Measurements from ENCODE around the gene NANOS3.

NANOS3 gene

DNA sequence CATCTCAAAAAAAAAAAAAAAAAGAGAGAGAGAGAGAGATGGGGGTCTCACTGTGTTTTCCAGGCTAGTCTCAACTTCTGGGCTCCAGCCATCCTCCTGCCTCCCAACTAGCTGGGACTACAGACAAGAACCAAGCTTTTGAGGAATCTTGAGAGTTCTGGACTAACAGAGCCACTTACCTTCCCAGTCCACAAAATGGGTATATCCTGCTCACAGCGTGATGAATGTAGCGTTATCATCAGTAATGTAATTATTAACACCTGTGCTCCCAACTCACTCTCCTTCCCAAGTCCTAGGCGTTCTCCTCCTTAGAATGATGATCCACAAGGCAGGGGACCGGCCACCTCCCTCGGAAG is 4.6 kb upstream of the NANOS3 start:
- Histone ChIP-seq H3K9me3 (ENCODE audit: control insufficient read depth in 1 of 2, low read length in 2 of 2) (no peaks in the 10 kb centered on the region), H3K4me1 (ENCODE audit: control insufficient read depth in 1 of 2, insufficient read depth in 2 of 2, low read length in 2 of 2) (peaks cover 0 to 10% of the 10 kb centered on the region in 2 donors), H3K36me3 (ENCODE audit: control insufficient read depth in 1 of 2, insufficient read depth in 2 of 2, low read length in 2 of 2) (no peaks in the 10 kb centered on the region), H3K27me3 (ENCODE audit: low read depth, low read length) (no peaks in the 10 kb centered on the region), H3K4me3 (ENCODE audit: low read depth in 1 of 2, low read length in 2 of 2) (peak overlapping the region in 1 of 2 donors; percentile 49), H3K27ac (ENCODE audit: low read length) (no peak overlapping the region)

DNA sequence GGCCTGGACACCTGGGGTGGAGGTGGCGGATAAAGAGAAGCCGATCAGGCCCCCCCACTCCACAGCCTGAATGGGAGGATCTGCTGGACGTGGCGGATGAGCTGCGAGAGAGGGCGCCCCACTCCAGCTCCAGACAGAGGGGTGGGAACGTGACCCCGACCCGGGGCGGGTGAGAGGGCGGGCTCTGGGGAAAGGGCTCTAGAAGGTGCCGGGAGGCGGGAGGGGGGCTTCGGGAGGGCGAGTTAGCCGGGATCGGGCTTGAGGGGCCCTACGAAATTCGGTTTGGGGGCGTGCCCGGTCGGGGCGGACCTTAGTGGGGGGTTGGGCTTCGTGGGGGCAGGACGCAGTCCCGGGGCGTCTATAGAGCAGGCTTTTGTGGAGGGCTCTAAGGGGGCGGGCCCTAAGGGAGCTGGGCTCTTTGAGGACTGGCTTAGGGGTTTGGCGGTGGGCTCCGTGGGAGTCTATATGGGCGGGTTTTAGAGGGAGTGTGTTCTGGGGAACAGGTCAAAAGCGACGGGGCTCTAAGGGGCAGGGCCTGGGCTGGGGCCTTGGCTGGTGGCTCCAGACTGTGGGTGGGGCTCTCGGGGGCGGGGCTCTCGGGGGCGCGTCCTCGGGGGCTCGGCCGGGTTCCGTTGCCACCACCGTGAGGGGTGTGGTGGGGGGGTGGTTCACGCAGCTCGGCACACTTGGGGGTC is 4.1 kb upstream of the NANOS3 start:
- peaks cover 0 to 10% of the 10 kb centered on the region in 2 donors for H3K4me1 ChIP-seq (ENCODE audit: control insufficient read depth in 1 of 2, insufficient read depth in 2 of 2, low read length in 2 of 2)
- no peaks in the 10 kb centered on the region for H3K27me3 ChIP-seq (ENCODE audit: low read depth, low read length)
- H3K36me3 ChIP-seq (ENCODE audit: control insufficient read depth in 1 of 2, insufficient read depth in 2 of 2, low read length in 2 of 2) = no peaks in the 10 kb centered on the region
- H3K4me3 ChIP-seq (ENCODE audit: low read depth in 1 of 2, low read length in 2 of 2) = peak overlapping the region in 1 of 2 donors; percentile 49
- no peaks in the 10 kb centered on the region for H3K9me3 ChIP-seq (ENCODE audit: control insufficient read depth in 1 of 2, low read length in 2 of 2)
- no peak overlapping the region for H3K27ac ChIP-seq (ENCODE audit: low read length)

DNA sequence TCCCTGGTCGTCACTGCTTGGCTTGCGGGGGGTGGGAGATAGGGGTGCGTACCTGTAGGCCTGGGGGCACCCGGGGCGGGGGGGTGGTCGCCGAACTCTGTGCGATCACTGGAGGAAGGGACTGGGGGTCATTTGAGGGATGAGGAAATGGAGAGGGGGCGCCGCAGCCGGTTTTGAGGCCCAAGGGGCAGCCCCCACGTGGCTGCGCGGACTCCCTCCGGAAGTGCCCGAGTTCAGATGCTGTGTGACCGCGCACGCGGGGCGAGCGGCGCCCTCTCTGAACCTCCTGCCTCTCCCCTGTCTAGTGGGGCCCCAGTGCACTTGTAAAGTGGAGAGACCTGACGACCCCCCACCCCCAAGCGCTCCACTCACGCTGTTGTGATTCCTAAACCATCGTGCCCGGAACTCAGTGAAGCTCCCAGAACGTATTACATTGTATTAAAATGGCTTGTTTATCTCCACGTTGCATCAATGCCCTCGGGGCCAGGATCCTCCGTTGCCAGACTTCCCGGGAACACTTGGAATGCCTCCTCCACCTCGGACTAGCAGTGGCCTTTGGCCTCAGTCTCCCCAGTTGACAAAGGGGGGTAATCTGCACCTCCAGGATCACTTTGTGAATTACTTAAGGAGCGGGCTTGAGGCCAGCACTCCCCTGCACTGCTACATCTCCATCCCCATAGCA is 3.0 kb upstream of the NANOS3 start:
- Histone ChIP-seq H3K4me1 (ENCODE audit: control insufficient read depth in 1 of 2, insufficient read depth in 2 of 2, low read length in 2 of 2) (peaks cover 0 to 10% of the 10 kb centered on the region in 2 donors), H3K36me3 (ENCODE audit: control insufficient read depth in 1 of 2, insufficient read depth in 2 of 2, low read length in 2 of 2) (no peaks in the 10 kb centered on the region), H3K27me3 (ENCODE audit: low read depth, low read length) (no peaks in the 10 kb centered on the region), H3K4me3 (ENCODE audit: low read depth in 1 of 2, low read length in 2 of 2) (no peak overlapping the region), H3K9me3 (ENCODE audit: control insufficient read depth in 1 of 2, low read length in 2 of 2) (no peaks in the 10 kb centered on the region), H3K27ac (ENCODE audit: low read length) (no peak overlapping the region)

DNA sequence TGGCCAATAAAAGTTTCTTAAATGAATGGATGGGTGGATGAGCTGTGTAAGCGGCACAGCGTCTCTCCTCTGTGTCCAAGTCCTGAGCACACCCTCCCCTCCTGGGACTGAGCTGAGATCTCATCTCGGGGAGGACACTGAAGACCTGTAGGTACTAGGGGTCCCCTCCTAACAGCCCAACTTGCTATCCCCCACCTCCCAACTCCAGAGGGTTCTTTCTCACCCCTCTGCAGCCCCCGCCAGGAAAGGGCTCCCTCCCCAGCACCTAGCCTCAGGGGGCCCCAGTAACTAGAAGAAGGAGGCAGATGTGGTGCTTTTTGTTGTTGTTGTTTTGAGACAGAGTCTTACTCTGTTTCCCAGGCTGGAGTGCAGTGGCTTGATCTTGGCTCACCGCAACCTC is 1.1 kb upstream of the NANOS3 start:
- H3K36me3 ChIP-seq (ENCODE audit: control insufficient read depth in 1 of 2, insufficient read depth in 2 of 2, low read length in 2 of 2) = no peaks in the 10 kb centered on the region
- H3K4me1 ChIP-seq (ENCODE audit: control insufficient read depth in 1 of 2, insufficient read depth in 2 of 2, low read length in 2 of 2) = peaks cover 6 to 20% of the 10 kb centered on the region in 2 donors
- H3K9me3 ChIP-seq (ENCODE audit: control insufficient read depth in 1 of 2, low read length in 2 of 2) = no peaks in the 10 kb centered on the region
- no peak overlapping the region for H3K4me3 ChIP-seq (ENCODE audit: low read depth in 1 of 2, low read length in 2 of 2)
- no peaks in the 10 kb centered on the region for H3K27me3 ChIP-seq (ENCODE audit: low read depth, low read length)
- no peak overlapping the region for H3K27ac ChIP-seq (ENCODE audit: low read length)

DNA sequence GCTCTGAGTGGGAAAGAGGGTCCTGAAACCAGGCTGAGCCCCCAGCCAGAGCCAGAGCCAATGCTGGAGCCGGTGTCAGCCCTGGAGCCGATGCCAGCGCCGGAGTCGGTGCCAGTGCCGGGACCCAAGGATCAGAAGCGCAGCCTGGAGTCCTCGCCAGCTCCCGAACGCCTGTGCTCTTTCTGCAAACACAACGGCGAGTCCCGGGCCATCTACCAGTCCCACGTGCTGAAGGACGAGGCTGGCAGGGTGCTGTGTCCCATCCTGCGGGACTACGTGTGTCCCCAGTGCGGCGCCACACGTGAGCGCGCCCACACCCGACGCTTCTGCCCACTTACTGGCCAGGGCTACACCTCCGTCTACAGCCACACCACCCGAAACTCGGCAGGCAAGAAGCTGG is 369 bp downstream of the NANOS3 start:
- Histone ChIP-seq H3K4me3 (ENCODE audit: low read depth in 1 of 2, low read length in 2 of 2) (no peak overlapping the region), H3K9me3 (ENCODE audit: control insufficient read depth in 1 of 2, low read length in 2 of 2) (no peaks in the 10 kb centered on the region), H3K27ac (ENCODE audit: low read length) (no peak overlapping the region), H3K36me3 (ENCODE audit: control insufficient read depth in 1 of 2, insufficient read depth in 2 of 2, low read length in 2 of 2) (no peaks in the 10 kb centered on the region), H3K4me1 (ENCODE audit: control insufficient read depth in 1 of 2, insufficient read depth in 2 of 2, low read length in 2 of 2) (peaks cover 7 to 33% of the 10 kb centered on the region in 2 donors), H3K27me3 (ENCODE audit: low read depth, low read length) (no peaks in the 10 kb centered on the region)

DNA sequence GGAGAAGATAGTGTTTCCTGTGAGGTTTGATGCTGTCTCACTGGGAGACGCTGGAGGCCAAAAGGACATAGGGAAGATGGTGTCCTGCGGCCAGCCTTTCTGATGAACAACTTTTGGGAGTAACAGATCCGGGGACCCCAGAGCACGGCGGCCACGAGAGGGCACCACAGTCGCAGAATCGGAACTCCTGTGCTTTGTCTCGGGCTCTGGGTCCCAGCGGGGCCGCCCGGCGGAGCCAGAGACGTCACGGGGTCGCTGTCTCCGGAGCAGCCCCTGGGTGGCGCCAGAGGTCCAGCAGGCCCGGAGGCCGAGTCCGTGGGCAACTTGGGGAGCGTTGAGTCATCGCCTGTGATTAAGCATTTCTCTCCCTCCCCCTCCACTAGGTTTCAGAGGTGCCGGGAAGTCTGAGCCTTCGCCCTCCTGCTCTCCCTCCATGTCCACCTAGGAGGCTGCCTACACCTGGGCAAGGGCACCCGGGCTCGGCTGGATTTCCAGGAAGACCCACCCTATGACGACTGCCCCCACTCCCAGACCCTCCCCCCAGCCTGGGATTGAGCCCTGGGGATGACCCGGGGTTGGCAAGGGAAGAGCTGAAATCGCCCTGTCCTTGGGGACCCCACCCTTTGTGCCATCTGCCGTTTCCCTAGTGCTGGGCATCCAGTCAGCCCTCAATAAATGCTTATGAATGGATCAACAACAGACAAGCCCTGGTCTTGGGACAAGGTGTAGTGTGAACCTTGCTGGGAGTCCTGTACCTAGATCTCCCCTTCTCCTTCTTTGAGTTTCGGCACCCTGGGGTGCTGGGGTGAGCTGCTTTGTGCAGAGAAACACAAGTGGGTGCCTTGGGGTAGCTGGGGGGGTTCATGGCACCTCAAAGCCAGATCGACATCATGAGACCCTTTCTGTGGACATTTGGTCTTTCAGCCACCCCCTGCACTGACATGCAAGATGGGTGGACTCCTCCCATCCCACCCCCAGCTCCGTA is 3.4 kb downstream of the NANOS3 start:
- peak overlapping the region; percentile 26 to 39 for H3K4me3 ChIP-seq (ENCODE audit: low read depth in 1 of 2, low read length in 2 of 2)
- H3K27me3 ChIP-seq (ENCODE audit: low read depth, low read length) = no peaks in the 10 kb centered on the region
- no peaks in the 10 kb centered on the region for H3K36me3 ChIP-seq (ENCODE audit: control insufficient read depth in 1 of 2, insufficient read depth in 2 of 2, low read length in 2 of 2)
- H3K27ac ChIP-seq (ENCODE audit: low read length) = peak overlapping the region; percentile 65
- no peaks in the 10 kb centered on the region for H3K9me3 ChIP-seq (ENCODE audit: control insufficient read depth in 1 of 2, low read length in 2 of 2)
- H3K4me1 ChIP-seq (ENCODE audit: control insufficient read depth in 1 of 2, insufficient read depth in 2 of 2, low read length in 2 of 2) = peaks cover 7 to 28% of the 10 kb centered on the region in 2 donors

DNA sequence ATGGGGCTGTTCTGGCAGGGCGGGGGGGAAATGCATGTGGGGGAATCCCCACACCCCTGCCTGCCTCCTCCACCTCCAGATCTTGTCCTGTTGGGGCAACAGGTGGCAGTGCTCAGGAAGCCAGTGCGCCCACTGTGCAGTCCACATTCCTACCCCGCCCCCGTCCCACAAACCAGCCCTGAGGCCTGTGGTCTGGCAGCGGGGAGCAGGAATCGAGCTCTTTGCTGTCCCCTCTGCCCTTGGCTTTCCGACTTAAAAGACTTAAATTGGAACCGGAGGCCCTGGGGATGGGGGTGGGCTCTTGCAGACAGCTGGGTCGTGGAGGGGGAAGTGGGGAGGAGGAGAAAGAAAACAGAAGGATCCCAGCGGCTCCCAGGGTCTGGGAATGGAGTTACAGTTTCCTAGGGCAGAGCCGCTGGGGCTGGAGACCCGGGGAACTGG is 4.3 kb downstream of the NANOS3 start:
- Histone ChIP-seq H3K4me3 (ENCODE audit: low read depth in 1 of 2, low read length in 2 of 2) (no peak overlapping the region), H3K4me1 (ENCODE audit: control insufficient read depth in 1 of 2, insufficient read depth in 2 of 2, low read length in 2 of 2) (peaks cover 7 to 28% of the 10 kb centered on the region in 2 donors)

DNA sequence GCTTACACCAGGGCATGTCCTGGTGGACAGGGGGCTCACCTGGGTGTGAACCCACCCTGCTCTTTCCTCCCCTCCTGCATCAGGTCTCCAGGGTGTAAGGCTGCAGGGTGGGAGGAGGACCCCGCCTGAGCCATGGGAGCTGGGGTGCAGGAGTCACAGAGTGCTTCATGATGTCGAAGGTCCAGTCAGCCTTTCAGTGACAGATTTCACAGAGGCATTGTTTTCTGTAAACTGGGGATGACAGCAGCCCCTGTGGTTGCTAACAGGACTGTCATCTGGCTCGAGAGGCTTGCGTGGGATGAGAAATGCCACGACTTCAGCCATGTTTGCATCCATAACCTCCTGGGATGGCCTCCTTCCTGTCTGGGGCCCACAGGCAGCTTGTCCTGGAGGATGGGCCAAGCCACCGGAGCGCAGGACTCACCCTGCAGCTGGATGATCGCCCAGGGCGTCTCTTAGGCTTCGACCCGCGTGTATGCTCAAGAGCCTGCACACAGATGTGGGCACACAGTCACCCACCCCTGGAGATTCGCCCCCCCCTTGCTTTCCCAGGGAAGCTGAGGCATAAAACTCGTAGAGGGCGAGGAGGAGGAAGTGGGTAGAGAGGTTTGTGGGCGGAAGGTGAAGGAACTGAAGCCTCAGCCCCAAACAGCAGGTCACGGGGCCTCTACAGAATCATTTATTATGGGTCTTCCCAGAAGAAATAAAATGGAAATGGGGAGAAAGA is 4.9 kb downstream of the NANOS3 start:
- H3K9me3 ChIP-seq (ENCODE audit: control insufficient read depth in 1 of 2, low read length in 2 of 2) = no peaks in the 10 kb centered on the region
- H3K27ac ChIP-seq (ENCODE audit: low read length) = no peak overlapping the region
- H3K27me3 ChIP-seq (ENCODE audit: low read depth, low read length) = no peaks in the 10 kb centered on the region
- peaks cover 7 to 28% of the 10 kb centered on the region in 2 donors for H3K4me1 ChIP-seq (ENCODE audit: control insufficient read depth in 1 of 2, insufficient read depth in 2 of 2, low read length in 2 of 2)
- H3K36me3 ChIP-seq (ENCODE audit: control insufficient read depth in 1 of 2, insufficient read depth in 2 of 2, low read length in 2 of 2) = no peaks in the 10 kb centered on the region
- no peak overlapping the region for H3K4me3 ChIP-seq (ENCODE audit: low read depth in 1 of 2, low read length in 2 of 2)

More for the DNA sequence above, 4.3 kb downstream of the NANOS3 start:
- H3K27me3 ChIP-seq (ENCODE audit: low read depth, low read length) = no peaks in the 10 kb centered on the region
- no peaks in the 10 kb centered on the region for H3K9me3 ChIP-seq (ENCODE audit: control insufficient read depth in 1 of 2, low read length in 2 of 2)
- no peak overlapping the region for H3K27ac ChIP-seq (ENCODE audit: low read length)
- H3K36me3 ChIP-seq (ENCODE audit: control insufficient read depth in 1 of 2, insufficient read depth in 2 of 2, low read length in 2 of 2) = no peaks in the 10 kb centered on the region

DNA sequence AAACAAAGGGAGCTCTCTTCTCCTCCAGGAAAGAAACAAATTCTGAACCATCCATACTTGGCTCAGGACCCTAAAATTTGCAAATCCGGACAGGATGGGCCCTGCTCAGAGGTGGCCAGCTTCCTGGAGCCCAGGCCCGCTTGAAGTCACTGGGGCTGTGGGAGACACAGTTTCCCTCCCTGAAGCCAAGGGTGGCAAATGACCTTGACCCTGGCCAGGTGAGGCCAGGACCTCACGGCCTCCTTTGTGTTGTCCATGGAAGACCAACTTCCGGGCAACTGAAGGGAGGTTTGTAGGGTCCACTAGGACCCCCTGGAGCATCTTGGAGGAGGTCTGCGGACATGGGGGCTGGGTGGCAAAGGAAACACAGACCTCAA is 5.5 kb downstream of the NANOS3 start:
- peaks cover 9 to 28% of the 10 kb centered on the region in 2 donors for H3K4me1 ChIP-seq (ENCODE audit: control insufficient read depth in 1 of 2, insufficient read depth in 2 of 2, low read length in 2 of 2)
- H3K27me3 ChIP-seq (ENCODE audit: low read depth, low read length) = no peaks in the 10 kb centered on the region
- no peaks in the 10 kb centered on the region for H3K9me3 ChIP-seq (ENCODE audit: control insufficient read depth in 1 of 2, low read length in 2 of 2)
- H3K27ac ChIP-seq (ENCODE audit: low read length) = no peak overlapping the region
- H3K36me3 ChIP-seq (ENCODE audit: control insufficient read depth in 1 of 2, insufficient read depth in 2 of 2, low read length in 2 of 2) = no peaks in the 10 kb centered on the region
- H3K4me3 ChIP-seq (ENCODE audit: low read depth in 1 of 2, low read length in 2 of 2) = no peak overlapping the region

DNA sequence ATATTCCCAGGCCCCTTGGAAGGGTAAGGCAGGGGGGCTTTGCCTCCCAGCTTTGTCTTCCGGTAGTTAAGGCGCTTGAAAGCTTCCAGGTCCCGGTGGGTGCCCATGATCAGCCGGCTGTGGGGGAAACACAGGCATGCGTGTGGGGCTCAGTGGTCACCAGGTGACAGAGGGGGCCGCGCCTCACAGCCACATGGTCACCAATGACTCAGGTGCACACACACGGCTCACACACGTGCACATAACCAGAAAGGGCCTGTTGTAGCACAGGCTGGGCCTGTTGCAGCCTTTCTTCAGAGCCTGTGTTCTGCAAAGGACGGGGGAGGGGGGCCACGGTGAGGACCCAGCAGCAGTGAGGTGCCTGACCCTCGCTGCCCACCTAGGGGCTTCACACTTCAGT is 5.9 kb downstream of the NANOS3 start:
- no peak overlapping the region for H3K4me3 ChIP-seq (ENCODE audit: low read depth in 1 of 2, low read length in 2 of 2)
- H3K9me3 ChIP-seq (ENCODE audit: control insufficient read depth in 1 of 2, low read length in 2 of 2) = no peaks in the 10 kb centered on the region
- H3K27me3 ChIP-seq (ENCODE audit: low read depth, low read length) = no peaks in the 10 kb centered on the region
- peaks cover 10 to 28% of the 10 kb centered on the region in 2 donors for H3K4me1 ChIP-seq (ENCODE audit: control insufficient read depth in 1 of 2, insufficient read depth in 2 of 2, low read length in 2 of 2)
- H3K36me3 ChIP-seq (ENCODE audit: control insufficient read depth in 1 of 2, insufficient read depth in 2 of 2, low read length in 2 of 2) = no peaks in the 10 kb centered on the region
- no peak overlapping the region for H3K27ac ChIP-seq (ENCODE audit: low read length)

Data from muscle layer of duodenum (tissue), 2 donors.